Measurements from ENCODE around the gene AGO1. TPM values are rescaled to one million over a fixed set of nuclear protein-coding genes. Genes with fewer than 3 reads are reported as not detected.

The AGO1 gene
- total RNA-seq, 2 donors from 2014 or later: 5.6 to 13.2 TPM

DNA sequence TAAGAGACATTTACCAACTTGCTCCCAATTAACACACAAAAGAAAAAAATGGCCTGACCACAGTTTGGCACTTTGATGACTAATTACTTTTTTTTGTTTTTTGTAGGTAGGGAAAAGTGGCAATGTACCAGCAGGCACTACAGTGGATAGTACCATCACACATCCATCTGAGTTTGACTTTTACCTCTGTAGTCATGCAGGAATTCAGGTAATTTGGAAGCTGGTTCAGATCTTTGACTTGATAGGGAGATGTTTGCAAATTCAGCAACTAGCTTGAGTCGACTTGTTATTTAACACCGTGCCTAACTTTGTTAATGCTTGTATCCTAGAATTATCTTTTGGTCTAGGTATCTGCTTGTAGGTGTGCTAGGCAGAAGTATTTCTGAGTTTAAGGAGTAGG lies 33.0 kb upstream of the AGO1 start:
- Histone ChIP-seq H3K4me1 (no peaks in the 10 kb centered on the region), H3K27me3 (no peaks in the 10 kb centered on the region), H3K27ac (no peak overlapping the region), H3K36me3 (replicated peaks in 1 of 2; ENCODE audit: insufficient read depth in 1 of 2, low read depth in 2 of 2) (peaks cover 0 to 11% of the 10 kb centered on the region in 2 donors), H3K4me3 (no peak overlapping the region), H3K9me3 (no peaks in the 10 kb centered on the region)
- TF ChIP-seq POLR2A (IDR thresholded peaks at IDR 0.05) (no peak), CTCF (IDR thresholded peaks at IDR 0.05) (no peak)
- intact Hi-C loops (cut with DNase I): no loop called here
- WGBS, 2 donors: 83 to 88% methylated on average over 2 of the region's 2 CpGs
- DNase-seq (no peak), ATAC-seq (no peak)

- no peaks in the 10 kb centered on the region for H3K27me3 ChIP-seq
- TF ChIP-seq CTCF (IDR thresholded peaks at IDR 0.05) (no peak), POLR2A (IDR thresholded peaks at IDR 0.05) (no peak)
- 82 to 89% methylated on average over 5 of the region's 5 CpGs for WGBS, 2 donors
- no peak for DNase-seq
- intact Hi-C loops (cut with DNase I): no loop called here
- ATAC-seq: no peak
- peaks cover 0 to 14% of the 10 kb centered on the region in 2 donors for H3K36me3 ChIP-seq (replicated peaks in 1 of 2; ENCODE audit: insufficient read depth in 1 of 2, low read depth in 2 of 2)
- H3K4me1 ChIP-seq: no peaks in the 10 kb centered on the region
- no peaks in the 10 kb centered on the region for H3K9me3 ChIP-seq
- H3K4me3 ChIP-seq: no peak overlapping the region
- H3K27ac ChIP-seq: no peak overlapping the region
These were observed 32.3 kb upstream of the AGO1 start for GRCh38 chr1:35850716-35851115.

- Histone ChIP-seq H3K4me1 (no peaks in the 10 kb centered on the region), H3K4me3 (no peak overlapping the region), H3K27ac (no peak overlapping the region), H3K9me3 (no peaks in the 10 kb centered on the region), H3K36me3 (replicated peaks in 1 of 2; ENCODE audit: insufficient read depth in 1 of 2, low read depth in 2 of 2) (peaks cover 0 to 14% of the 10 kb centered on the region in 2 donors), H3K27me3 (no peaks in the 10 kb centered on the region)
- no peak for ATAC-seq
- no peak for DNase-seq
- intact Hi-C loops (cut with DNase I): no loop called here
- 69 to 71% methylated on average over 3 of the region's 3 CpGs for WGBS, 2 donors
- TF ChIP-seq POLR2A (IDR thresholded peaks at IDR 0.05) (no peak), CTCF (IDR thresholded peaks at IDR 0.05) (no peak)
These were observed 31.7 kb upstream of the AGO1 start for GRCh38 chr1:35851132-35851869.

- Histone ChIP-seq H3K36me3 (replicated peaks in 1 of 2; ENCODE audit: insufficient read depth in 1 of 2, low read depth in 2 of 2) (peaks cover 0 to 14% of the 10 kb centered on the region in 2 donors), H3K27me3 (no peaks in the 10 kb centered on the region), H3K4me1 (no peaks in the 10 kb centered on the region), H3K27ac (no peak overlapping the region), H3K9me3 (no peaks in the 10 kb centered on the region), H3K4me3 (no peak overlapping the region)
- WGBS, 2 donors: 45 to 48% methylated on average over 2 of the region's 2 CpGs
- TF ChIP-seq POLR2A (IDR thresholded peaks at IDR 0.05): no peak
- no peak for TF ChIP-seq CTCF (IDR thresholded peaks at IDR 0.05)
- no peak for DNase-seq
- intact Hi-C loops (cut with DNase I): no loop called here
- no peak for ATAC-seq
These were observed 30.8 kb upstream of the AGO1 start for GRCh38 chr1:35852241-35852640.
